ENCODE measurements around the gene SMARCA4. TPM values are rescaled to one million over a fixed set of nuclear protein-coding genes. Genes with fewer than 3 reads are reported as not detected.

Gene SMARCA4
- total RNA-seq, 1 experiment from 2014 or later: 261 TPM

DNA sequence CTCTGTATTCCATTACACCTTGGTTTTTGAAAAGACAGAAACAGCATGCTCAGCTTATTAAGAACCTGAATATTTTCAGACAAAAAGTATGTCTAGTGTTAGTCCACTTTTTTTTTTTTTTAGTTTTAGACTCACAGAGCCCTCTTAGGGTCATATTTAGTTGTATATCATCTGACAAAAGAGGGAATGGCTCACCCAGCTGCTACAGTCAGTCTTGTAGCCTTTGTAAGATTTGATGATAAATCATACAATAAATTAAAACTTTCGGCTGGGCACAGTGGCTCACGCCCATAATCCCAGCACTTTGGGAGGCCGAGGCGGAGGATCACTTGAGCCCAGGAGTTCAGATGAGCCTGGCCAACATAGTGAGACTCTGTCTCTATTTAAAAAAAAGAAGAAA, 84.7 kb downstream of the SMARCA4 start:
- no peak overlapping the region for H4K8ac ChIP-seq (replicated peaks; ENCODE audit: insufficient read length, low read depth, low read length)
- no peak overlapping the region for H3T11ph ChIP-seq (ENCODE audit: low read length)
- H2AFZ ChIP-seq (ENCODE audit: low read length): no peak overlapping the region
- no peak overlapping the region for H3K14ac ChIP-seq (ENCODE audit: insufficient read depth, low read length)
- TF ChIP-seq, protein P1, sequence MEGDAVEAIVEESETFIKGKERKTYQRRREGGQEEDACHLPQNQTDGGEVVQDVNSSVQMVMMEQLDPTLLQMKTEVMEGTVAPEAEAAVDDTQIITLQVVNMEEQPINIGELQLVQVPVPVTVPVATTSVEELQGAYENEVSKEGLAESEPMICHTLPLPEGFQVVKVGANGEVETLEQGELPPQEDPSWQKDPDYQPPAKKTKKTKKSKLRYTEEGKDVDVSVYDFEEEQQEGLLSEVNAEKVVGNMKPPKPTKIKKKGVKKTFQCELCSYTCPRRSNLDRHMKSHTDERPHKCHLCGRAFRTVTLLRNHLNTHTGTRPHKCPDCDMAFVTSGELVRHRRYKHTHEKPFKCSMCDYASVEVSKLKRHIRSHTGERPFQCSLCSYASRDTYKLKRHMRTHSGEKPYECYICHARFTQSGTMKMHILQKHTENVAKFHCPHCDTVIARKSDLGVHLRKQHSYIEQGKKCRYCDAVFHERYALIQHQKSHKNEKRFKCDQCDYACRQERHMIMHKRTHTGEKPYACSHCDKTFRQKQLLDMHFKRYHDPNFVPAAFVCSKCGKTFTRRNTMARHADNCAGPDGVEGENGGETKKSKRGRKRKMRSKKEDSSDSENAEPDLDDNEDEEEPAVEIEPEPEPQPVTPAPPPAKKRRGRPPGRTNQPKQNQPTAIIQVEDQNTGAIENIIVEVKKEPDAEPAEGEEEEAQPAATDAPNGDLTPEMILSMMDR (conservative IDR thresholded peaks at IDR 0.05): no peak
- Mint-ChIP-seq H3K27ac (no peak overlapping the region), H3K4me1 (no peaks in the 10 kb centered on the region), H3K9me3 (no peaks in the 10 kb centered on the region), H3K27me3 (ENCODE audit: low read depth) (no peaks in the 10 kb centered on the region), H3K4me3 (no peak overlapping the region), H3K36me3 (ENCODE audit: insufficient read depth in 1 of 3, low read depth in 3 of 3) (peaks cover 44 to 81% (median 67%) of the 10 kb centered on the region in 3 experiments; a peak in 6 of 7 replicates)
- H4K91ac ChIP-seq (ENCODE audit: insufficient read length, low read depth, low read length): no peak overlapping the region
- no peak overlapping the region for H2BK15ac ChIP-seq (ENCODE audit: low read depth, low read length)
- no peak for DNase-seq
- H3K9me3 ChIP-seq (ENCODE audit: control insufficient read depth, low read depth, low read length): no peaks in the 10 kb centered on the region
- no peaks in the 10 kb centered on the region for H3K4me1 ChIP-seq (ENCODE audit: insufficient read depth, low read length)
- no peak overlapping the region for H3K4me2 ChIP-seq (ENCODE audit: insufficient read depth, insufficient read length, low read length)
- H3K23me2 ChIP-seq (ENCODE audit: insufficient read length, low read depth, low read length, poor library complexity, severe bottlenecking): no peaks in the 10 kb centered on the region
- H3K79me2 ChIP-seq (ENCODE audit: insufficient read depth, low read length): no peaks in the 10 kb centered on the region
- no peaks in the 10 kb centered on the region for H4K20me1 ChIP-seq (ENCODE audit: control insufficient read depth, insufficient read depth, insufficient read length)
- H2BK20ac ChIP-seq (ENCODE audit: low read depth, low read length, poor library complexity, severe bottlenecking): no peak overlapping the region
- H3K23ac ChIP-seq (ENCODE audit: insufficient read length, low read depth, low read length): no peak overlapping the region
- H2BK5ac ChIP-seq (ENCODE audit: insufficient read length, low read length): no peak overlapping the region
- no peak overlapping the region for H2BK12ac ChIP-seq (ENCODE audit: insufficient read length, low read depth, low read length)
- H3K56ac ChIP-seq (ENCODE audit: insufficient read length, low read depth, low read length): no peak overlapping the region
- H3K9ac ChIP-seq (ENCODE audit: extremely low read depth, insufficient read length, low read length): no peak overlapping the region
- WGBS (ENCODE audit: extremely low coverage, insufficient read length, low lambda C conversion rate): no CpG with 5 or more reads among the region's 4 CpGs
- no peaks in the 10 kb centered on the region for H3K79me1 ChIP-seq (ENCODE audit: insufficient read depth, low read depth, low read length, poor library complexity, severe bottlenecking)
- H3K27me3 ChIP-seq (ENCODE audit: insufficient read depth, low read length): no peaks in the 10 kb centered on the region
- H3K27ac ChIP-seq (ENCODE audit: insufficient read length, low read depth, low read length): no peak overlapping the region
- H2BK120ac ChIP-seq (ENCODE audit: low read depth, low read length, poor library complexity, severe bottlenecking): no peak overlapping the region
- no peak overlapping the region for H3K4ac ChIP-seq (ENCODE audit: low read depth, low read length)
- H3K18ac ChIP-seq (ENCODE audit: insufficient read length, low read depth, low read length): no peak overlapping the region
- H2AK5ac ChIP-seq (ENCODE audit: insufficient read length, low read length): no peak overlapping the region
- no peak overlapping the region for H4K5ac ChIP-seq (ENCODE audit: insufficient read length, low read depth, low read length)
